GM18858 (cell line): ENCODE measurements around the gene ARMCX5.
A peak's percentile ranks its signal among the peaks of the same experiment; 100 is the strongest.

Source experiments
- ATAC-seq: cut with Tn5 transposase; IDR thresholded peaks from one replicate; pipeline ENCODE4 v1.9.1; 2021; ENCODE audit not compliant: unreplicated experiment

Gene ARMCX5

GRCh38 chrX:102599084-102599950, at the start of gene ARMCX5:
Gene ARMCX5, plus strand, starts transcription at chrX:102599515. Its CDS starts 2,627 bp downstream, at chrX:102602142.
- ATAC-seq, result peak; percentile 62

GRCh38 chrX:102558607-102559006, 40.7 kb upstream of the ARMCX5 start:
- no peak for ATAC-seq

- no peak for ATAC-seq
These were observed 38.8 kb upstream of the ARMCX5 start for GRCh38 chrX:102560423-102561068.

GRCh38 chrX:102580891-102581290, 18.4 kb upstream of the ARMCX5 start:
- no peak for ATAC-seq

GRCh38 chrX:102593367-102593766, 5.9 kb upstream of the ARMCX5 start:
- no peak for ATAC-seq

- no peak for ATAC-seq
These were observed 750 bp downstream of the ARMCX5 start for GRCh38 chrX:102599951-102600579.

GRCh38 chrX:102604327-102604726, 5.0 kb downstream of the ARMCX5 start:
- no peak for ATAC-seq

GRCh38 chrX:102606115-102606514, 6.8 kb downstream of the ARMCX5 start:
- ATAC-seq, result no peak

GRCh38 chrX:102610905-102611304, 11.6 kb downstream of the ARMCX5 start:
- ATAC-seq, result no peak

GRCh38 chrX:102624105-102624504, 24.8 kb downstream of the ARMCX5 start:
- no peak for ATAC-seq

GRCh38 chrX:102627640-102628039, 28.3 kb downstream of the ARMCX5 start:
- ATAC-seq, result no peak

GRCh38 chrX:102637561-102637960, 38.2 kb downstream of the ARMCX5 start:
- ATAC-seq, result no peak

- no peak for ATAC-seq
These were observed 51.6 kb downstream of the ARMCX5 start for GRCh38 chrX:102650903-102651241.

GRCh38 chrX:102651242-102652011, 52.1 kb downstream of the ARMCX5 start, which contains the start of gene GPRASP1:
Gene GPRASP1, plus strand, starts transcription at chrX:102651483. Its CDS starts 2,431 bp downstream, at chrX:102653914.
- no peak for ATAC-seq

GRCh38 chrX:102652031-102652688, 52.8 kb downstream of the ARMCX5 start:
- peak; percentile 65 for ATAC-seq
